ENCODE data around the gene CDCA4.

The CDCA4 gene

DNA sequence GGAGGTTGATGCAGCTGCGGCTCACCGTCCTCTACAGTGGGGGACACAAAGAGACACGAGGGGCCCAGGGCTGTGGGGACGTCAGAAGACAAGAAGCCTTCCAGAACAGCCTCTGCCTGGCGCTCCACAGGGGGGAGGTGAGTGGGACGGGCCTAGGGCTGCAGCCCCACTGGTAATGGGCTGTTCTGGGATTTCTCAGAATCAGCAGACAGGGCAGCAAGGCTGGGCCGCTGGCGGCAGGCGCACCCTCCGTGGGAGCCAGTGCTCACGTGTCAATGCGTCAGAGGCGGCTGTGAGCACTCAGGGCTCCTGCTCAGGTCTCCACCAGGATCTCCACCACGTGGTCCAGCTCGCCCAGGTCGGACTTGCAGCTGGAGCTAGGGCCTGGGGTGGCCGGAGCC, 10.0 kb downstream of the CDCA4 start:
- Mint-ChIP-seq H3K4me3 (no peak overlapping the region), H3K9me3 (no peaks in the 10 kb centered on the region), H3K4me1 (peaks cover 29% of the 10 kb centered on the region), H3K36me3 (peaks cover 42% of the 10 kb centered on the region), H3K27ac (no peak overlapping the region), H3K27me3 (no peaks in the 10 kb centered on the region)
- DNase-seq: no peak
- CTCF ChIA-PET: interaction anchor here (1.1 kb wide), 1 partner anchor 9 kb away, joined by 3 read pairs; no protein-coding TSS in a partner anchor

DNA sequence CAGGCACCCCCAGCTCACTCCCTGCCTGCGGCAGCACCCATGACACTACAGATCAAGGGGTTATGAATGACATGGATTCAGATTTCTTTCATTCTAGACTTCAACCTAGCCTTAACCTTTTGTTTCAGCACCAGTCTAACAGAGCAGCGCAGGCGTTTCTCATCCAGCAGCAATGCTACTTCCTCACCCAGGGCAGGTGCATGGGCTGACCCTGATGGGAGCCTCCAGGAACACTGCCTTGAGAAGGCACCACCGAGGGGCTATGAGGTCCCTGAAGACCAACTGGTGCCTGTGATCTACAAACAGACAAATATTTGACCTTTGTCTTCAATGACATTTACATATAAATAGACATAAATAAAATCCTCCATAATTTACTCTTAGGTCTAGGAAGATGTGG, 10.8 kb downstream of the CDCA4 start:
- no peak for DNase-seq
- H3K36me3 Mint-ChIP-seq: peaks cover 38% of the 10 kb centered on the region
- H3K4me1 Mint-ChIP-seq: peaks cover 21% of the 10 kb centered on the region
- H3K27ac Mint-ChIP-seq: no peak overlapping the region
- H3K27me3 Mint-ChIP-seq: no peaks in the 10 kb centered on the region
- no peak overlapping the region for H3K4me3 Mint-ChIP-seq
- H3K9me3 Mint-ChIP-seq: no peaks in the 10 kb centered on the region
- CTCF ChIA-PET: interaction anchor here (1.1 kb wide), 1 partner anchor 10 kb away, joined by 3 read pairs; no protein-coding TSS in a partner anchor

DNA sequence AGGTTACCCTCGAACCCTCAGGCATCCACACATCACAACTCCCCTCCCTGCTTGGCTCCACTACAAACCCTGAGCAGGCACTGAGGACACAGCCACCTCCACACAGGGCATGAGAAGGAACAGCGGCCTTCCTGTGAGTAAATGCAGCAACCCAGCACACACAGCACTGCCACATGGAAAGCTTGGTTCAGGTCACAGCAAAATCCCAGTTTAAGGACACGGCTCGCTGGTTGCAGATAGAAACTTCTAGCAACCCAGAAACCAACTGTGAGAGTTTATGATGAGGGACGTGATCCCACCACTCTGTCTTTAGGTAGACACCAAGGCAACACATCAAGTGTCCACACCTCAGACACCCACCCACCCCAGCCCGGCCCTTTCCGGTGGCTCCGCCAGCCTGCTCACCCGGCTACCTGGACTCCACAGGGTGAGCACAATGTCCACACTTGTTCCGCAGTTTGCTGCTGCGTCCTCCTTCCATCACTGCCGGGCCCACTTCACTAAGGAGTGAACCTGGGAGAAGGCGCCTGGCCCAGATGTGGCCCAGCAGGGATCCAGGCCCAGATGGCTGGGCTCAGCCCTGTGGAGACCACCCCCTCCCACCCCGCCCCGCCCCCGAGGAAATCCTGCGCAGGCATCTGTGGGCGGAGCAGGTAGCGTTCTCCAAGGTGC, 13.2 kb downstream of the CDCA4 start:
- peaks cover 4% of the 10 kb centered on the region for H3K4me1 Mint-ChIP-seq
- no peak for DNase-seq
- no peak overlapping the region for H3K4me3 Mint-ChIP-seq
- no peaks in the 10 kb centered on the region for H3K9me3 Mint-ChIP-seq
- peaks cover 31% of the 10 kb centered on the region for H3K36me3 Mint-ChIP-seq
- H3K27ac Mint-ChIP-seq: no peak overlapping the region
- CTCF ChIA-PET: no interaction called here
- H3K27me3 Mint-ChIP-seq: no peaks in the 10 kb centered on the region

DNA sequence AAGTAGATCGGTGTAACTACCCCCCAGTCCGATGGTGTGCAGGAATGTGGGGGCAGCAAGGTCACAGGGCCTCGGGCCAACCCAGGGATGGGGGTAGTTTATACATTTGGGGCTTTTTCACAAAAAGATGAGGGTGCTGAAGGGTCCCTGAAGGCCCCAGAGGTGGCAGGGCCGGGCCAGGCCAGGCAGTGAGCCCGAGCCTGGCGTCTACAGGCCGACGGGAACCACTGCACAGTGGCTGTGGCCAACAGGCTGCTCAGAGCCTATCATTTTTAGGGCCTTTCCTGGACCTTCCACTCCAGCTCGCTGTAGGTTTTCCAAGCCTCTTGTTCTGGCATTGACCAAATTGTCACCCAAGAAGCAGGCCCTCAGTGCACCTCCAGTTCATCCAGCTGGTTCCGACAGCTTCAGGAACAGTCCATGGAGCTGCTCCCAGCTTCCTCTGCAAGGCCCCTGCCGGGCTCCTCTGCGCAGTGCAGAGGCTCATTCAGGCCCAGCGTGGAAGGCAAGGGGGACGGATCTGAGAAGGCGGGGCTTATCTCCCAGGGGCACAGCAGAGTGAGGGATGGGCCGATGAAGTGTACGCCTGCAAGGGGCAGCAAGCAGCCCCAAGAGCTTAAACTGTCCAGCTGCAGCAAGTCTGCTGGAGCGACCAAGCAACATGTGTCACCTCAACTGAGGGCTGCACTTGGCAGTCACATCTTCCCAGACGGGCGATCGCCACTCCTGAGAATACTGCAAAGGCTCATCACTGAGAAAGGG, 13.9 kb downstream of the CDCA4 start:
- Mint-ChIP-seq H3K4me3 (no peak overlapping the region), H3K9me3 (no peaks in the 10 kb centered on the region), H3K27ac (no peak overlapping the region), H3K27me3 (no peaks in the 10 kb centered on the region), H3K36me3 (peaks cover 29% of the 10 kb centered on the region), H3K4me1 (no peaks in the 10 kb centered on the region)
- DNase-seq: no peak
- CTCF ChIA-PET: interaction anchor here (1.2 kb wide), 1 partner anchor 52 kb away, joined by 3 read pairs; no protein-coding TSS in a partner anchor

DNA sequence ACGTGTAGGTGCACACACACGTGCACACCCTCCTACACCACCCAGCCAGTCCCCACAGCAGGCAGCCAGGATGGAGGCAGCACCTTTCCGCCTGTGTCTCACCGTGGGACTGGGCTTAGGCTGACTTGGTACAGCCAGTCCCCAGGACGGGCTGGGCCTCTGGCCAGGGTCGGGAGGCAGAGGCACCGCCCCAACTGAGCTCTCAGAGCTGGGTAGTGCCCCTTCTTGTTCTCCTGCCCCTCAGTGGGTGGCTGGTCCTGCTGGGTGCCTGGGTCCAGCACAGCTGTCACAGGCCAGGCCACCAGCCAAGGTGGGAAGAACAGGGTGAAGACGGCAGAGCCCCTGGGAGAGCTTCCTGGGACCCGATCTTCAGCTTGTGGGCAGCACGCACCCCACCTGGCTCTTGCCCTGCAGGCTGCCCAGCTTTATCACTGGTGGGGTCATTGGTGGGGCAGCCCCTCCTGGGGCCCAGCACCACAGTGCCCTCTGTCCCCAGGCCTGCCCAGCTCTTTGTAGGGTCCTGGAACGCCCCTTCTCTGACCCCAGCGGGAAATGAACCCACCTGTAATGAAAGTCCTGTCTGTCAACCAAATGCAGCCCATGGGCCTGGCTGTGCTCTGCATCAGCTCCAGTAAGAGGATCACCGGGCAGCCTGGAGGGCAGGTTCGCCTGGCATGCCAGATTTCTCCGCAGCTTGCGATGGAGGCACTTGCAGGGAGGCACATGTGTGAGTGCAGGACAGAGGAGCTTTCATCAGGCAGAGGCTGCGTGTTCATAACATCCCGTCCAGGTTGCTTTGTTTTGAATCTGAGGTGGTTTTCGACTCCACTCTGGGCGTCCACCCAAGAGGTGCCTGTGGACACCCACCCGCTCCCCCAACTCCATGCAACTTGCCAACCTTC, 14.7 kb downstream of the CDCA4 start:
- peaks cover 22% of the 10 kb centered on the region for H3K36me3 Mint-ChIP-seq
- no peak overlapping the region for H3K4me3 Mint-ChIP-seq
- DNase-seq: no peak
- CTCF ChIA-PET: interaction anchor here (0.6 to 1.2 kb wide), 2 partner anchors 51 to 1578 kb away, joined by 3 read pairs; no protein-coding TSS in a partner anchor
- no peaks in the 10 kb centered on the region for H3K27me3 Mint-ChIP-seq
- no peak overlapping the region for H3K27ac Mint-ChIP-seq
- no peaks in the 10 kb centered on the region for H3K4me1 Mint-ChIP-seq
- H3K9me3 Mint-ChIP-seq: no peaks in the 10 kb centered on the region

DNA sequence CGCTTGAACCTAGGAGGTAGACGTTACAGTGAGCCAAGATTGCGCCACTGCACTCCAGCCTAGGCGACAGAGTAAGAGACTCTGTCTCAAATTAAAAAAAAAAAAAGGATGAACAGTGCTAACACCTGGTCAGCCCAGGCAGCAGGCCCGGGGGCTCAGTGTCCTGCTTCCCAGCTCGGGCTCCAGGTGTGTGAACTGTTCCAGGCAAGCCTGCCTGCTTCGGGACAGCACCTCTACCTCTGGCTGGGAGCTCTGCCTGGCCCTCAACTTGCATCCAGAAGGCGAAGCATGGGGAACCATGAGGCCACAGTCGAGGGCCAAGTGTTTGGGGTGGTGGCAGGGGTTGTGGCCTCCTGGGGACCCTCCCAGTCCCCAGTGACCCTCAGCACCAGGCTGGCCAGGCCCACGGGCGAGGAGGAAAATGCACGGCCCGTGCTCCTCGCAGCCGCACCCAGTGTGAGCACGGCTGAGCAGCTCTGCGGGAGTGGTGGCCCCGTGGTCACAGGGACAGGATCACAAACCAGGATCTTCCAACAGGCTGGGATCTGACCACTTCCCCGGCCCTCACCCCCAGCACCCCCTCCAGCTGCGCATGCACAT, 15.5 kb downstream of the CDCA4 start:
- Mint-ChIP-seq H3K27ac (no peak overlapping the region), H3K9me3 (no peaks in the 10 kb centered on the region), H3K4me3 (no peak overlapping the region), H3K27me3 (no peaks in the 10 kb centered on the region), H3K36me3 (peaks cover 19% of the 10 kb centered on the region), H3K4me1 (no peaks in the 10 kb centered on the region)
- no peak for DNase-seq
- CTCF ChIA-PET: interaction anchor here (2.3 kb wide), 1 partner anchor 40 kb away, joined by 5 read pairs; no protein-coding TSS in a partner anchor

DNA sequence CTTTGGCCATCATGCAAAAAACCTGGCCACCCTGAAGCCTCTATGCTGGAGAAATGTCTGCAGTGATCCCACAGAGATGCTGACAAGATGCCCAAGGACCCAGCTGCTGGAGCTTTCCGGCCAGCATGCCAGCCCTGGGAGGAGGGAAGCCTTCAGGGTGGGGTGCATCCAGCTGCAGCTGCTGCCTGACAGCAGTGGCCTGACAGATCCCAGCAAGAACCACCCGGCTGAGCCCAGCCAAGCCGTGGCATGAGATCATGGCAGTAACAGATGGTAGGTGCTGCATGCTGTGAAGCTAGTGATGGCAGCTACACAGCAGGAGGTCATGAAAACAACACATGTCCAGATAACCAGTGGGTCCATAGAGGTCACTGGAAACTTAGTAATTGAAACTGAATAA, 21.5 kb downstream of the CDCA4 start:
- no peaks in the 10 kb centered on the region for H3K27me3 Mint-ChIP-seq

DNA sequence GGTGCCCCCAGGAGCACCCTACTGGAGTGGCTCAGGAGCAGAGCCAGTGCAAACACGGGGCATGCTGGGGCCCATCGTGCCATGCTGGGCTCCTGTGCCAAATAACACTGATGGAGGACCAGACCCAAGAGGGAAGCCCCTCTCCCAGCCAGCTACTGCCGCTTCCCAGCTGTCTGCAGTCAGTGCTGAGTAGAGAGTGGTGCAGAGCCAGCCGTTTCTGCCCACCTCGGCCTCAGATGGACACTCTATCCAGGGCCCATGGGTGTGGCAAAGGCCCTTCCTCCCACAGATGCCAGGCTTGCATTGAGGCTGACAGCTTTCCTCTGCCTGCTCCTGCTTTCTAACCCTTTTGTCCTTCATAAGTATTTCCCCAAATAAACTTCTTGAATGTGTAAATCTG, 22.1 kb downstream of the CDCA4 start:
- CTCF ChIA-PET: interaction anchor here (0.6 to 2.0 kb wide), 3 partner anchors 21 to 1875 kb away, joined by 4 to 6 read pairs (median 5); no protein-coding TSS in a partner anchor
- Mint-ChIP-seq H3K4me3 (no peak overlapping the region), H3K4me1 (no peaks in the 10 kb centered on the region), H3K36me3 (peaks cover 1% of the 10 kb centered on the region), H3K9me3 (no peaks in the 10 kb centered on the region), H3K27me3 (no peaks in the 10 kb centered on the region), H3K27ac (no peak overlapping the region)
- DNase-seq: no peak

More for the DNA sequence above, 21.5 kb downstream of the CDCA4 start:
- no peaks in the 10 kb centered on the region for H3K4me1 Mint-ChIP-seq
- H3K9me3 Mint-ChIP-seq: no peaks in the 10 kb centered on the region
- H3K36me3 Mint-ChIP-seq: peaks cover 1% of the 10 kb centered on the region
- H3K27ac Mint-ChIP-seq: no peak overlapping the region
- CTCF ChIA-PET: interaction anchor here (1.5 to 2.0 kb wide), 2 partner anchors 20 to 23 kb away, joined by 4 to 6 read pairs; no protein-coding TSS in a partner anchor
- H3K4me3 Mint-ChIP-seq: no peak overlapping the region
- no peak for DNase-seq

DNA sequence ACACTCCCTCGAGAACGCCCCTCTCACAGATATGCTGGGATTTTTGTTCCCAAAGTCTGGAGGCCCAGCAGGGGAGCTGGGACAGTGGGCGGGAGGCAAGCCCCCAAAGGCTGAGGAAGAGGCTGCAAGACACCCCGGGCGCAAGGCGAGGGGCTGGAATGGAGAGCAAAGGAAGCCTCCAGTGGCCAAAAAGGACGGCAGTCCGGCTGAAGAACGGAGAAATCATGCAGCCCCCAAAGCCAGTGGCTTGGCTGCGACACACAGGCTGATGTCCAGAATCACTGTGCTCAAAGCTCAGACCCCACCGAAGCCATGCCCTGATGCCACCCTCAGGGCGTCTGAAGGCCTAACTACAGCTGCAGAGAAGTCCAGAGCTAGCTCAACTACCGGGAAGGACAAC, 24.4 kb downstream of the CDCA4 start:
- Mint-ChIP-seq H3K27ac (no peak overlapping the region), H3K27me3 (peaks cover 3% of the 10 kb centered on the region), H3K4me3 (no peak overlapping the region), H3K36me3 (peaks cover 1% of the 10 kb centered on the region), H3K4me1 (no peaks in the 10 kb centered on the region), H3K9me3 (peaks cover 4% of the 10 kb centered on the region)
- no peak for DNase-seq
- CTCF ChIA-PET: no interaction called here

DNA sequence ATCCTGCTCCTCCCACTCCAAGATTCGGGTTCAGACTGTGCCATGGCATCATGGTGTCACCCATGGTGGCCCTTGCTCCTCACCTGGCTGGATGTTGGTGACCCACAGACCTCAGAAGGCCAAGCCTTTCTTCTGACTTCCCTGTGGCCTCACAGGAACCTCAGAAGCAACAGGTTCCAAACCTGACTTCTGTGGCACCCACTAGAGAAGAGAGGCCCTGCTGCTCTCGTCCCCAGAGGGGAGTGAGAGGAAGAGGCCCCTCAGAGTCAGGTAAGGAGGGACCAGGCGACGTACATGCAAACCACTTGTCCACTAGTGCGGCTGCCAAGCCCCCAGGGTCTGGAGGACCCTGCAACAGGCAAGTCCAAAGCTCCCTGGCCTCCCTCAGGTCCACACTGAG, 24.9 kb downstream of the CDCA4 start:
- CTCF ChIA-PET: no interaction called here
- Mint-ChIP-seq H3K4me3 (no peak overlapping the region), H3K36me3 (peaks cover 1% of the 10 kb centered on the region), H3K27me3 (peaks cover 3% of the 10 kb centered on the region), H3K27ac (no peak overlapping the region), H3K9me3 (peaks cover 4% of the 10 kb centered on the region), H3K4me1 (no peaks in the 10 kb centered on the region)
- no peak for DNase-seq

DNA sequence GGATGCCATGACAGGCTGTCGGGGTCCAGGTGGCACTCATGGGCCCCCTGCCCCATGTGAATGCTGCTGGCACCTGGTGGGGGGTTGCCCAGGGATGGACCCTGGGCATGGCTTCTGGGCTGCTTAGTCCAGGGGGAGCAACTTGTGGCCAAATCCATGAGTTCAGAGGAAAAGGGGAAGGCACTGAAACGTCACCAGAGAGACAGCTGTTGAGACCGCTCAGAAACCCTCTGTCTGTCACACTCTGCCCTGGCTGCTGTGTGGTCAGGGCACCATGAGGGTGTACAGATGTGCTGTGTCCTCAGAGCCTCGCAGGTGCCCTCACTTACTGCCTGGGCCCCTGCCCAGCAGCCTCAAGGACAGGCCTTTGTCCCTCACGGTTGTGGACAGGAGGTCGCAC, 25.9 kb downstream of the CDCA4 start:
- CTCF ChIA-PET: interaction anchor here (0.8 kb wide), 1 partner anchor 24 kb away, joined by 3 read pairs; no protein-coding TSS in a partner anchor
- Mint-ChIP-seq H3K36me3 (peaks cover 1% of the 10 kb centered on the region), H3K4me3 (no peak overlapping the region), H3K27me3 (peaks cover 3% of the 10 kb centered on the region), H3K9me3 (peaks cover 4% of the 10 kb centered on the region), H3K27ac (no peak overlapping the region), H3K4me1 (no peaks in the 10 kb centered on the region)
- no peak for DNase-seq

DNA sequence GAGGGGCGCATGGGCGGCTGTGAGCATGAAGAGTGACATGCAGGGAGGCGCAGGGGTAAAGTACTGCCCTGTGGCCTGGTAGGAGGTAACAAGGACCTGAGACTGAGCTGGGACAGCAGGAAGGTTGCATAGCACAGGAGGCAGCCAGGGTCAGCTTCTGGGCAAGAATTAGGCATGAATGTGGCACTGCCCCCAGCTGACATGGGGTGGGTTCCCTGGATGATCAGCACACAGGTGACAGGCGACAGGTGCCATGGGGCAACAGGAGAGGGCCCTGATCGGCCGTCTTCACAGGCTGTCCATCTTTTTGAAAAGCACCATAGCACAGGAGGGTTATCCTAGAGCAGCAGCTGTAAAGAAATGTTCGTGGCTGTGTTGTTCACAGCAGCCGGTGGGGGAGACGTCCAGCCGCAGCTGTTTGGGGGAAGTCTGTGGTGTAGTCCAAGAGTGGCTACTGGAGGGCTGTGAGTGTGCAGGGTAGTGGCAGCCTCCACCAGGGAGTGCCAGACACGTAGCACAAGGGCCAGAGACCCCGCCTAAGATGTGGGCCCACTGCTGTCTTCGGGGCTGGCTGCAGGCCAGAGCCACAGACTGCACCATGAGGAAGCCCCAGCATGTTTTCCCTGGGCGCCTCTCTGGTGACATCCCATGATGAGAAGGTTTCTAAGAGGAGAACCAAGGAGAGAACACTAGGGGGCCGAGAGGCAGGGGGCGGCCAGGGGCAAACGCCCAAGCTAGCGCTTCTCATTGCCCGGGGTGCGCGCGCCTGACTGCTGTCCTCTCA, 26.9 kb downstream of the CDCA4 start:
- CTCF ChIA-PET: interaction anchor here (0.8 to 1.0 kb wide), 2 partner anchors 25 to 59 kb away, joined by 3 read pairs; no protein-coding TSS in a partner anchor
- no peaks in the 10 kb centered on the region for H3K36me3 Mint-ChIP-seq
- peaks cover 7% of the 10 kb centered on the region for H3K27me3 Mint-ChIP-seq
- no peak for DNase-seq
- no peak overlapping the region for H3K4me3 Mint-ChIP-seq
- H3K9me3 Mint-ChIP-seq: peaks cover 4% of the 10 kb centered on the region
- no peaks in the 10 kb centered on the region for H3K4me1 Mint-ChIP-seq
- H3K27ac Mint-ChIP-seq: no peak overlapping the region

DNA sequence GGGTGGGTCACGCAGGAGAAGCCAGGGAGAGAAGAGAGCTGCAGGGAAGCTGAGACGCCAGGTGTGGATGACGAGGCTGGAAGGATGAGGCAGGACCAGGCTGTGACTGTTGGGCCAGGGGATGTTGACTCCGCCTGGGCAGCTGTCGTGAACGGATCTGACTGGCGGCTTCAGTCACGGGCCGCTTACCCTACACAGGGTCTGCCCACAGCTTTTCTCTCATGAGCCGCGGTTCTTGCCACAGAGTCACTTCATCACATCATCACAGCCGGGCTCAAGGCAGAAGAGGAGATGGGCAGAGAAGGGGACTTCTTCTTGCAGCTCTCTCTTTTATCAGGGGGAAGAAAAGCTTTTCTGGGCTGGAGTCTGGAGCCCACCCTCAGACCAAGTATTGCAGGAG, 27.6 kb downstream of the CDCA4 start:
- Mint-ChIP-seq H3K4me1 (no peaks in the 10 kb centered on the region), H3K9me3 (peaks cover 4% of the 10 kb centered on the region), H3K27ac (no peak overlapping the region), H3K27me3 (peaks cover 7% of the 10 kb centered on the region), H3K4me3 (no peak overlapping the region), H3K36me3 (no peaks in the 10 kb centered on the region)
- CTCF ChIA-PET: interaction anchor here (1.0 kb wide), 1 partner anchor 60 kb away, joined by 3 read pairs; no protein-coding TSS in a partner anchor
- no peak for DNase-seq
